ENCODE data around the gene NAGLU. TPM values are rescaled to one million over a fixed set of nuclear protein-coding genes. Genes with fewer than 3 reads are reported as not detected.
"Not testable (repeated sequence)": the region's sequence is repeated elsewhere in the genome, so short reads cannot be mapped to it uniquely, and the experiment has no call there.

Gene NAGLU
- polyA plus RNA-seq, 3 donors = 10.4 to 32.9 (median 24.9) TPM

DNA sequence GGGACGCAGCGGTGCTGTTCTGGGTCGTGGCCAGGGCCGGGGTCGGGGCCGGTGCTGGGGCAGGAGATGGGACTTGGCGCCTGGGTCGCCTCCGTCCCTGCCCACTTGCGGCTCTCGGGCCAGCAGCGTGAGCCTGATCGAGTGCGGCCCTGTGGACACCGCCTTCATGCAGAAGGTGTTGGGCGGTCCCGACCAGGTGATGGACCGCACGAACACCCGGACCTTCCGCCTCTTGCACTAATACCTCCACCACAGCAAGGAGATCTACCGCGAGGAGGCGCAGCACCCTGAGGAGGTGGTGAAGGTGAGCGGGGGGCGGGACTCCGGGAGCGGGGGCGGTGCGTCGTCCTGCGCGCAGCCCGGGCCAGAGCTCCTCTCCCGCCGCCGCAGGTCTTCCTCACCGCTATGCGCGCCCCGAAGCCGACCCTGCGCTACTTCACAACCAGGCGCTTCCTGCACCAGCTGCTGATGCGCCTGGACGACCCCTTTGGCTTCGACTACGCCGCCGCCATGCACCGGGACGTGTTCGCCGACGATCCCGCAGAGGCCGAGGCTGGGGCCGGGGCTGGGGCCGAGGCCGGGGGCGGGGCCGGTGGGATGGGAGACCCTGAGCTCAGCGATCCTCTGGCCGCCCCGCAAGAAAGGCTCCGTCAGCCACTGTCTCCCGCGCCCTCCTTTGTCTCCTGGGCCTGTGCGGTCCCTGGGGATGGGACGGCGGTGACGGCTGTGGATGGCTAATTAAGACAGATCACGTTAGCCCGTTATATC lies 12.2 kb downstream of the NAGLU start:
- H3K36me3 ChIP-seq (replicated peaks in 1 of 2; ENCODE audit: control insufficient read depth in 1 of 2, insufficient read depth in 2 of 2, low read length in 2 of 2) = peaks cover 12 to 14% of the 10 kb centered on the region in 2 donors
- peaks cover 6 to 10% of the 10 kb centered on the region in 2 donors for H3K4me1 ChIP-seq (ENCODE audit: control insufficient read depth in 1 of 2, insufficient read depth in 2 of 2, low read length in 2 of 2)
- Mint-ChIP-seq H3K27ac (no peak overlapping the region), H3K4me3 (peak overlapping the region in 1 of 2 donors; percentile 69), H3K36me3 (peaks cover 26 to 42% of the 10 kb centered on the region in 2 donors), H3K4me1 (peaks cover 19% of the 10 kb centered on the region), H3K27me3 (ENCODE audit: low read depth in 3 of 3) (peaks cover 22 to 31% (median 26%) of the 10 kb centered on the region in 3 donors), H3K9me3 (peaks cover 0 to 4% (median 0%) of the 10 kb centered on the region in 7 donors)
- H3K27ac ChIP-seq (ENCODE audit: low read depth in 1 of 2, low read length in 2 of 2) = no peak overlapping the region
- intact Hi-C loops (cut with micrococcal nuclease) = no loop called here
- peak overlapping the region; percentile 4 for H3K9ac ChIP-seq (ENCODE audit: insufficient read depth, low read length, poor library complexity, severe bottlenecking)
- no peak overlapping the region for H2AFZ ChIP-seq (ENCODE audit: insufficient read depth, low read depth, low read length, poor library complexity, severe bottlenecking)
- no peaks in the 10 kb centered on the region for H3K9me3 ChIP-seq (replicated peaks in 1 of 2; ENCODE audit: control insufficient read depth in 1 of 2, insufficient read depth in 1 of 2, low read length in 2 of 2)
- H3K4me2 ChIP-seq (replicated peaks; ENCODE audit: extremely low read depth, low read length, poor library complexity, severe bottlenecking) = peak overlapping the region; percentile 40
- no peak for DNase-seq
- H3K79me2 ChIP-seq (ENCODE audit: insufficient read depth, low read length) = no peaks in the 10 kb centered on the region
- WGBS (ENCODE audit: insufficient coverage) = 21% methylated on average over 59 of the region's 74 CpGs
- H4K20me1 ChIP-seq (ENCODE audit: insufficient read depth, low read length) = peaks cover 29% of the 10 kb centered on the region
- H3K27me3 ChIP-seq (ENCODE audit: control insufficient read depth in 2 of 2, insufficient read depth in 2 of 2, low read length in 2 of 2) = peaks cover 11 to 20% of the 10 kb centered on the region in 2 donors
- TF ChIP-seq, protein P1, sequence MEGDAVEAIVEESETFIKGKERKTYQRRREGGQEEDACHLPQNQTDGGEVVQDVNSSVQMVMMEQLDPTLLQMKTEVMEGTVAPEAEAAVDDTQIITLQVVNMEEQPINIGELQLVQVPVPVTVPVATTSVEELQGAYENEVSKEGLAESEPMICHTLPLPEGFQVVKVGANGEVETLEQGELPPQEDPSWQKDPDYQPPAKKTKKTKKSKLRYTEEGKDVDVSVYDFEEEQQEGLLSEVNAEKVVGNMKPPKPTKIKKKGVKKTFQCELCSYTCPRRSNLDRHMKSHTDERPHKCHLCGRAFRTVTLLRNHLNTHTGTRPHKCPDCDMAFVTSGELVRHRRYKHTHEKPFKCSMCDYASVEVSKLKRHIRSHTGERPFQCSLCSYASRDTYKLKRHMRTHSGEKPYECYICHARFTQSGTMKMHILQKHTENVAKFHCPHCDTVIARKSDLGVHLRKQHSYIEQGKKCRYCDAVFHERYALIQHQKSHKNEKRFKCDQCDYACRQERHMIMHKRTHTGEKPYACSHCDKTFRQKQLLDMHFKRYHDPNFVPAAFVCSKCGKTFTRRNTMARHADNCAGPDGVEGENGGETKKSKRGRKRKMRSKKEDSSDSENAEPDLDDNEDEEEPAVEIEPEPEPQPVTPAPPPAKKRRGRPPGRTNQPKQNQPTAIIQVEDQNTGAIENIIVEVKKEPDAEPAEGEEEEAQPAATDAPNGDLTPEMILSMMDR (IDR thresholded peaks at IDR 0.05) = no peak
- H3K4me3 ChIP-seq (replicated peaks in 1 of 3; ENCODE audit: low read depth in 2 of 3, low read length in 3 of 3) = peak overlapping the region in 1 of 3 experiments; percentile 30

DNA sequence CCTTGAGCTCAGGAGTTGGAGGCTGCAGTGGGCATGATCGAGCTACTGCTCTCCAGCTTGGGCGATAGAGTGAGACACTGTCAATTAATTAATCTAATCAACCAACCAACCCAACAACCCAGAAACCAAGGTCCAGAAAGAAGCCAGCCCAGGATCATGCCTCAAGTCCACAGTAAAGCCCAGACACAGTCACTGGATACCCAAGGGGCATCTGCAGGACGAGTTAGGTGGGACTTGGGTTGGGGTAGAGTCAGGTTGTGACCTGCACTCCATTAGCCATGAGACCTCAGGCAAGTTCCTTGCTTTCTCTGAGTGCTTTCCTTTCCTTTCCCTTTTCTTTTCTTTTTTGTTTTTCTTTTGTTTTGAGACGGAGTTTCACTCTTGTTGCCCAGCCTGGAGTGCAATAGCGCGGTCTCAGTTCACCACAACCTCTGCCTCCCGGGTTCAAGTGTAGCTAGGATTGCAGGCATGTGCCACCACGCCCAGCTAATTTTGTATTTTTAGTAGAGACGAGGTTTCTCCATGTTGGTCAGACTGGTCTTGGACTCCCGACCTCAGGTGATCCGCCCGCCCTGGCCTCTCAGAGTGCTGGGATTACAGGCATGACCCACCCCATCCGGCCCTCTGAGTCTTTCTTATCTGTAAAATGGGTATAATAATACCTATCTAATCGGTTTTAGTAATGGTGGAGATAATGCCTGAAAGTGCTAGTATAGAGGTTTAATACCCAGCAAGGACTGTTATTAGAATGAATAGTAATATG lies 13.1 kb downstream of the NAGLU start:
- DNase-seq = no peak
- TF ChIP-seq, protein P1 (IDR thresholded peaks at IDR 0.05) = no peak
- Mint-ChIP-seq H3K4me3 (peak overlapping the region in 1 of 2 donors; percentile 65), H3K27ac (no peak overlapping the region), H3K4me1 (peaks cover 25% of the 10 kb centered on the region), H3K36me3 (peaks cover 17 to 33% of the 10 kb centered on the region in 2 donors), H3K9me3 (peaks cover 0 to 4% (median 0%) of the 10 kb centered on the region in 7 donors), H3K27me3 (ENCODE audit: low read depth in 3 of 3) (peaks cover 22 to 31% (median 26%) of the 10 kb centered on the region in 3 donors)
- H3K9me3 ChIP-seq (replicated peaks in 1 of 2; ENCODE audit: control insufficient read depth in 1 of 2, insufficient read depth in 1 of 2, low read length in 2 of 2) = no peaks in the 10 kb centered on the region
- peaks cover 15 to 19% of the 10 kb centered on the region in 2 donors for H3K4me1 ChIP-seq (ENCODE audit: control insufficient read depth in 1 of 2, insufficient read depth in 2 of 2, low read length in 2 of 2)
- 90% methylated on average over 2 of the region's 14 CpGs for WGBS (ENCODE audit: insufficient coverage)
- intact Hi-C loops (cut with micrococcal nuclease) = no loop called here
- no peak overlapping the region for H3K4me2 ChIP-seq (replicated peaks; ENCODE audit: extremely low read depth, low read length, poor library complexity, severe bottlenecking)
- H3K79me2 ChIP-seq (ENCODE audit: insufficient read depth, low read length) = peaks cover 6% of the 10 kb centered on the region
- no peak overlapping the region for H3K27ac ChIP-seq (ENCODE audit: low read depth in 1 of 2, low read length in 2 of 2)
- H3K27me3 ChIP-seq (ENCODE audit: control insufficient read depth in 2 of 2, insufficient read depth in 2 of 2, low read length in 2 of 2) = peaks cover 11 to 20% of the 10 kb centered on the region in 2 donors
- peaks cover 3 to 5% of the 10 kb centered on the region in 2 donors for H3K36me3 ChIP-seq (replicated peaks in 1 of 2; ENCODE audit: control insufficient read depth in 1 of 2, insufficient read depth in 2 of 2, low read length in 2 of 2)
- H2AFZ ChIP-seq (ENCODE audit: insufficient read depth, low read depth, low read length, poor library complexity, severe bottlenecking) = no peak overlapping the region
- no peak overlapping the region for H3K4me3 ChIP-seq (replicated peaks in 1 of 3; ENCODE audit: low read depth in 2 of 3, low read length in 3 of 3)
- H3K9ac ChIP-seq (ENCODE audit: insufficient read depth, low read length, poor library complexity, severe bottlenecking) = no peak overlapping the region
- peaks cover 27% of the 10 kb centered on the region for H4K20me1 ChIP-seq (ENCODE audit: insufficient read depth, low read length)

DNA sequence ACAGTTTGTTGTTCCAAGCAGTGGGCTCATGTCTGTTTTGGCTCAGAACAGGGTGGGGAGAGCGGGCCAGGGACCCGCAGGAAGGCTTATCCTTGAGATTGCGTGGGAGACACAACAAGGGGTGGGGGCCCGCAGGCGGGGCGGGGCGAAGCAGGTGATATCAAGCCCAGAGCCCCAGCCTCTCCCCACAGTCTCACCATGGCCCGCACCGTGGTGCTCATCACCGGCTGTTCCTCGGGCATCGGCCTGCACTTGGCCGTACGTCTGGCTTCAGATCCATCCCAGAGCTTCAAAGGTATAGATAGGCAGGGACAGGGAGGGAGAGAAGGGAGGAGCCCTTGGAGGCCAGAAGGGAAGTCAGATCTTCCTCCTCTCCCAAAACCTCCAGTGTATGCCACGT lies 16.7 kb downstream of the NAGLU start, which contains the start of gene HSD17B1:
TSS of gene HSD17B1 (plus strand) at position 188 of the 400 bp plus-strand sequence. CDS start at position 199, 11 bp downstream.
- Histone ChIP-seq H3K27me3 (ENCODE audit: control insufficient read depth in 2 of 2, insufficient read depth in 2 of 2, low read length in 2 of 2) (peaks cover 11 to 15% of the 10 kb centered on the region in 2 donors), H3K27ac (ENCODE audit: low read depth in 1 of 2, low read length in 2 of 2) (peak within 1 kb of the TSS in 1 of 2 donors; percentile 83), H3K4me2 (replicated peaks; ENCODE audit: extremely low read depth, low read length, poor library complexity, severe bottlenecking) (peak within 1 kb of the TSS; percentile 99), H4K20me1 (ENCODE audit: insufficient read depth, low read length) (peaks cover 17% of the 10 kb centered on the region), H3K9ac (ENCODE audit: insufficient read depth, low read length, poor library complexity, severe bottlenecking) (peak within 1 kb of the TSS; percentile 91), H3K79me2 (ENCODE audit: insufficient read depth, low read length) (peaks cover 11% of the 10 kb centered on the region), H3K4me3 (replicated peaks in 1 of 3; ENCODE audit: low read depth in 2 of 3, low read length in 3 of 3) (peak within 1 kb of the TSS in 1 of 3 experiments; percentile 94), H3K4me1 (ENCODE audit: control insufficient read depth in 1 of 2, insufficient read depth in 2 of 2, low read length in 2 of 2) (peaks cover 24 to 31% of the 10 kb centered on the region in 2 donors)
- H2AFZ ChIP-seq (ENCODE audit: insufficient read depth, low read depth, low read length, poor library complexity, severe bottlenecking); H3K36me3 ChIP-seq (replicated peaks in 1 of 2; ENCODE audit: control insufficient read depth in 1 of 2, insufficient read depth in 2 of 2, low read length in 2 of 2); intact Hi-C loops (cut with micrococcal nuclease); H3K9me3 ChIP-seq (replicated peaks in 1 of 2; ENCODE audit: control insufficient read depth in 1 of 2, insufficient read depth in 1 of 2, low read length in 2 of 2); H3K9me3 Mint-ChIP-seq; DNase-seq: not testable (repeated sequence)
- H3K27me3 Mint-ChIP-seq (ENCODE audit: low read depth in 3 of 3) = peaks cover 16 to 20% (median 17%) of the 10 kb centered on the region in 3 donors
- peak within 1 kb of the TSS in 4 of 7 donors; percentile 9 to 91 (median 70) for H3K27ac Mint-ChIP-seq
- H3K36me3 Mint-ChIP-seq = peaks cover 7 to 16% of the 10 kb centered on the region in 2 donors
- H3K4me3 Mint-ChIP-seq = peak within 1 kb of the TSS; percentile 94 to 97
- 100% methylated on average over 1 of the region's 15 CpGs for WGBS (ENCODE audit: insufficient coverage)
- peaks cover 35% of the 10 kb centered on the region for H3K4me1 Mint-ChIP-seq
